ENCODE data around the gene CLTC.

DNA sequence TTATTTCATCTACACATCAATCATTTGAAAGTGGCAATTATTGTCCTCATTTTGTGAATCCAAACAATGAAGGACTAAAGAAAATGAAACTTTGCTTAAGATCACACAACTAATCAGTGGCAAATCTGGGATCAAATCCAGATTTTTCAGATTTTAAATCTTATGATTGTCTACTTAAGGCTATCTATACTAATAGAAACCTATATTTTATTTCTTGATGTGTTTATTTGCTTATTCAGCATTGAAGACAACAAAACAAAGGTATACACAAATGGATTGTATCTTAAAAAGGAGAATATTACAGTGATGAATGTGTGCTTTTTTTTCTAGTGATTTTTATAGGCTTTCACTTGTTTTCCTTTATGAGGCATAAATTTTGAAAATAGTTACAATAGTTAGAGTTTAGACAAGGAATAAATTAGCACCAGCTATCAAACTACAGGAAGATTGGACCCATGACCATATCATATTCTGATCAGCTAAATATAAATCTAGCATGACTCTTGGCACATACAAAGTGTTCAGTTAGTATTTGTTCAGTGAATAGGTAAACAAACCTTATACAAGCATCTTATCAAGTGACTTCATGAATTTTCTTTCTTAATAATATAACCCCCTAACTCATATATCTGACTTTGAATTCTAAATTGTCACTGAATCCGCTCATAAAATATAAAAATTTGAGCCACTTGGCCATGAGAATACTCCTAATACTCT lies 108.3 kb downstream of the CLTC start:
- TF ChIP-seq CTCF (conservative IDR thresholded peaks at IDR 0.05; ENCODE audit: low read depth, low read length): no peak
- TF ChIP-seq EZH2phosphoT487 (IDR thresholded peaks at IDR 0.05; ENCODE audit: borderline replicate concordance, low read length): no peak

Data from PC-3 (cell line).